ENCODE results near the gene N4BP2L1. TPM values are rescaled to one million over a fixed set of nuclear protein-coding genes. Genes with fewer than 3 reads are reported as not detected.

N4BP2L1 gene
- total RNA-seq, 1 experiment from 2014 or later: 9.3 TPM

- H3K27me3 Mint-ChIP-seq (ENCODE audit: insufficient read depth, unreplicated experiment): no peaks in the 10 kb centered on the region
- H3K27ac Mint-ChIP-seq (ENCODE audit: unreplicated experiment): peak overlapping the region; percentile 48
- POLR2A ChIA-PET: interaction anchor here (0.5 to 1.5 kb wide), 3 partner anchors 9 to 123 kb away, joined by 3 to 6 read pairs (median 4); partner anchors contain the start of genes BRCA2 and N4BP2L1
- no peaks in the 10 kb centered on the region for H3K9me3 Mint-ChIP-seq (ENCODE audit: unreplicated experiment)
- H3K4me3 ChIP-seq (ENCODE audit: low read depth, low read length): no peak overlapping the region
- H3K4me1 Mint-ChIP-seq (ENCODE audit: low read depth, unreplicated experiment): peaks cover 22% of the 10 kb centered on the region
- BruUV-seq (replicated peaks): no TSS peak
- H3K27me3 ChIP-seq (replicated peaks; ENCODE audit: control insufficient read depth, insufficient read depth, low read length): no peaks in the 10 kb centered on the region
- intact Hi-C loops (cut with micrococcal nuclease; ENCODE audit: unreplicated experiment): no loop called here
- H3K36me3 Mint-ChIP-seq (ENCODE audit: insufficient read depth, unreplicated experiment): peaks cover 20% of the 10 kb centered on the region
- H3K9me3 ChIP-seq: no peaks in the 10 kb centered on the region
- peak in 1 of 2 experiments; percentile 29 for DNase-seq
- TF ChIP-seq, protein P1, sequence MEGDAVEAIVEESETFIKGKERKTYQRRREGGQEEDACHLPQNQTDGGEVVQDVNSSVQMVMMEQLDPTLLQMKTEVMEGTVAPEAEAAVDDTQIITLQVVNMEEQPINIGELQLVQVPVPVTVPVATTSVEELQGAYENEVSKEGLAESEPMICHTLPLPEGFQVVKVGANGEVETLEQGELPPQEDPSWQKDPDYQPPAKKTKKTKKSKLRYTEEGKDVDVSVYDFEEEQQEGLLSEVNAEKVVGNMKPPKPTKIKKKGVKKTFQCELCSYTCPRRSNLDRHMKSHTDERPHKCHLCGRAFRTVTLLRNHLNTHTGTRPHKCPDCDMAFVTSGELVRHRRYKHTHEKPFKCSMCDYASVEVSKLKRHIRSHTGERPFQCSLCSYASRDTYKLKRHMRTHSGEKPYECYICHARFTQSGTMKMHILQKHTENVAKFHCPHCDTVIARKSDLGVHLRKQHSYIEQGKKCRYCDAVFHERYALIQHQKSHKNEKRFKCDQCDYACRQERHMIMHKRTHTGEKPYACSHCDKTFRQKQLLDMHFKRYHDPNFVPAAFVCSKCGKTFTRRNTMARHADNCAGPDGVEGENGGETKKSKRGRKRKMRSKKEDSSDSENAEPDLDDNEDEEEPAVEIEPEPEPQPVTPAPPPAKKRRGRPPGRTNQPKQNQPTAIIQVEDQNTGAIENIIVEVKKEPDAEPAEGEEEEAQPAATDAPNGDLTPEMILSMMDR (IDR thresholded peaks at IDR 0.05; ENCODE audit: insufficient read depth in 1 of 2, low read depth in 1 of 2, low read length in 1 of 2, severe bottlenecking in 1 of 2, unreplicated experiment in 1 of 2): no peak
- peak overlapping the region; percentile 19 for H3K4me3 Mint-ChIP-seq (ENCODE audit: unreplicated experiment)
- H3K4me1 ChIP-seq: peaks cover 21% of the 10 kb centered on the region
- no peaks in the 10 kb centered on the region for H3K36me3 ChIP-seq (ENCODE audit: control insufficient read depth, insufficient read depth, low read length)
- CTCF ChIA-PET: interaction anchor here (2.0 kb wide), 1 partner anchor 10 kb away, joined by 14 read pairs; the partner anchor contains the start of gene N4BP2L1
Observed at GRCh38 chr13:32438871-32439270, 10.9 kb upstream of the N4BP2L1 start.

DNA sequence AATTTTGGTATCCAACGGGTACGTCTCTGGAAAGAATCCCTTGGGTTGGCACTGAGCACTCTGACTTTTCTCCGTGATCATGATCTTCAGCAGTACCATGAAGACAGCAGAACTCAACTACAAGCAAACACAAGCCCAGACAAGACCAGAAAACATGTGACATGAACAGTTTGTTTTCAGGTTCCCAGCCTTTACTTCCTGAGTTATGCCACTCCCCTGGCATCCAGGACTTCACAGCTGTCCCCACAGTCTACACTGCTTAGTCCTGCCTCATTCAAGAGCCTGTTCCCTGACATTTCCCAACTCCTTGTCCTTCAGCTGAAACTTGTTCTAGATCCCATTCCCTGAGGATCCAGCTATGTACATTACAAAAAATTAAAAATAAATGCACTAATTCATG, 4.9 kb upstream of the N4BP2L1 start:
- Mint-ChIP-seq H3K4me3 (ENCODE audit: unreplicated experiment) (no peak overlapping the region), H3K36me3 (ENCODE audit: insufficient read depth, unreplicated experiment) (no peaks in the 10 kb centered on the region), H3K27ac (ENCODE audit: unreplicated experiment) (no peak overlapping the region), H3K9me3 (ENCODE audit: unreplicated experiment) (no peaks in the 10 kb centered on the region), H3K27me3 (ENCODE audit: insufficient read depth, unreplicated experiment) (no peaks in the 10 kb centered on the region), H3K4me1 (ENCODE audit: low read depth, unreplicated experiment) (no peaks in the 10 kb centered on the region)
- TF ChIP-seq, protein P1 (IDR thresholded peaks at IDR 0.05; ENCODE audit: insufficient read depth in 1 of 2, low read depth in 1 of 2, low read length in 1 of 2, severe bottlenecking in 1 of 2, unreplicated experiment in 1 of 2): no peak
- ChIA-PET POLR2A (no interaction called here), CTCF (no interaction called here)
- Histone ChIP-seq H3K27me3 (replicated peaks; ENCODE audit: control insufficient read depth, insufficient read depth, low read length) (no peaks in the 10 kb centered on the region), H3K36me3 (ENCODE audit: control insufficient read depth, insufficient read depth, low read length) (no peaks in the 10 kb centered on the region), H3K9me3 (no peaks in the 10 kb centered on the region), H3K4me1 (peaks cover 16% of the 10 kb centered on the region), H3K4me3 (ENCODE audit: low read depth, low read length) (no peak overlapping the region)
- DNase-seq: no peak
- BruUV-seq (replicated peaks): no TSS peak
- intact Hi-C loops (cut with micrococcal nuclease; ENCODE audit: unreplicated experiment): no loop called here

DNA sequence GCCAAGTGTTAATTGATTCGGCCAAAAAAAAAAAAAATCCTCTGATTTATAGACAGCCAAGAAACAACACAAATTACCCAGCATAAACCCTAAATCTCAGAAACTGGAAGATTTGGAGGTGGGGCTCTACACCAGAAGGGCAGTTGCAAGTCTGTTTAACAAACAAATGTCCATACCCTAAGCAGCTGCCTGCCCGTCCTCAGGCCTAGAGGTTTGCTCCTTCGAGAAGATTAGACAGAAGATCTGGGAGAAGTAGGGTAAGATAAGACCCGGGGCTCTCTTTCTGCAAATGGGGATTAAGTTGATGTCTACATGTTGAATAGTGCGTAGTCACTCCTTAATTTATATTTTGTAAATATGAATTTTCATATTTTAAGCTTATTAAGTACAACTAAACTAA, 3.4 kb upstream of the N4BP2L1 start:
- H3K27me3 ChIP-seq (replicated peaks; ENCODE audit: control insufficient read depth, insufficient read depth, low read length): no peaks in the 10 kb centered on the region

More for the DNA sequence above, 3.4 kb upstream of the N4BP2L1 start:
- no peak overlapping the region for H3K4me3 ChIP-seq (ENCODE audit: low read depth, low read length)
- H3K9me3 Mint-ChIP-seq (ENCODE audit: unreplicated experiment): no peaks in the 10 kb centered on the region
- no peaks in the 10 kb centered on the region for H3K36me3 ChIP-seq (ENCODE audit: control insufficient read depth, insufficient read depth, low read length)
- H3K27ac Mint-ChIP-seq (ENCODE audit: unreplicated experiment): no peak overlapping the region
- H3K9me3 ChIP-seq: no peaks in the 10 kb centered on the region
- TF ChIP-seq, protein P1 (IDR thresholded peaks at IDR 0.05; ENCODE audit: insufficient read depth in 1 of 2, low read depth in 1 of 2, low read length in 1 of 2, severe bottlenecking in 1 of 2, unreplicated experiment in 1 of 2): no peak
- ChIA-PET POLR2A (no interaction called here), CTCF (interaction anchor here (0.7 kb wide), 1 partner anchor 39 kb away, joined by 3 read pairs; no protein-coding TSS in a partner anchor)
- no peak for DNase-seq
- no peaks in the 10 kb centered on the region for H3K36me3 Mint-ChIP-seq (ENCODE audit: insufficient read depth, unreplicated experiment)
- H3K4me3 Mint-ChIP-seq (ENCODE audit: unreplicated experiment): no peak overlapping the region
- H3K4me1 ChIP-seq: peaks cover 20% of the 10 kb centered on the region
- BruUV-seq (replicated peaks): no TSS peak
- peaks cover 6% of the 10 kb centered on the region for H3K4me1 Mint-ChIP-seq (ENCODE audit: low read depth, unreplicated experiment)
- H3K27me3 Mint-ChIP-seq (ENCODE audit: insufficient read depth, unreplicated experiment): no peaks in the 10 kb centered on the region
- intact Hi-C loops (cut with micrococcal nuclease; ENCODE audit: unreplicated experiment): no loop called here
